GM12875 (cell line): ENCODE results near the gene SSX2IP.

Experiments
- H3K4me3 ChIP-seq: one replicate; pipeline ENCODE4 v1.5.1; 2011; ENCODE audit warnings: low read depth, low read length, control low read depth
- CTCF ChIP-seq: IDR thresholded peaks from 2 replicates; pipeline ENCODE4 v1.5.1; 2011; ENCODE audit warnings: low read depth, mild to moderate bottlenecking, control low read depth, inconsistent platforms, low read length, moderate library complexity, borderline replicate concordance; ENCODE audit not compliant: insufficient read depth

SSX2IP gene

GRCh38 chr1:84720221-84720780 is 30.0 kb upstream of the SSX2IP start:
- H3K4me3 ChIP-seq: no peak overlapping the region
- no peak for TF ChIP-seq CTCF

- TF ChIP-seq CTCF: no peak
- H3K4me3 ChIP-seq: no peak overlapping the region
Measured at GRCh38 chr1:84719543-84720217, 29.4 kb upstream of the SSX2IP start.

- no peak overlapping the region for H3K4me3 ChIP-seq
- TF ChIP-seq CTCF: no peak
Measured at GRCh38 chr1:84715342-84716019, 25.2 kb upstream of the SSX2IP start.

GRCh38 chr1:84712276-84712874 is 22.1 kb upstream of the SSX2IP start:
- TF ChIP-seq CTCF: no peak

GRCh38 chr1:84711869-84712268 is 21.6 kb upstream of the SSX2IP start:
- TF ChIP-seq CTCF: no peak
- no peak overlapping the region for H3K4me3 ChIP-seq

More at GRCh38 chr1:84712276-84712874, 22.1 kb upstream of the SSX2IP start:
- H3K4me3 ChIP-seq: no peak overlapping the region

GRCh38 chr1:84711121-84711520 is 20.9 kb upstream of the SSX2IP start:
- no peak for TF ChIP-seq CTCF
- no peak overlapping the region for H3K4me3 ChIP-seq
